H9 (cell line): ENCODE data around the gene SLC9A9. TPM values are rescaled to one million over a fixed set of nuclear protein-coding genes. Genes with fewer than 3 reads are reported as not detected.

Experiments used
- DNase-seq: peaks from one replicate; pipeline ENCODE4 v3.0.0-alpha.2; 2017
- H2AFZ ChIP-seq: one replicate; pipeline ENCODE4 v1.6.1; 2013; ENCODE audit warnings: mild to moderate bottlenecking, low read length, control low read depth, moderate library complexity
- H2AK5ac ChIP-seq: 2 replicates; pipeline ENCODE4 v1.6.1; 2013; ENCODE audit warnings: low read length, control low read depth, mixed read lengths; ENCODE audit not compliant: insufficient read length
- H2BK120ac ChIP-seq: one replicate; pipeline ENCODE4 v1.6.1; 2013; ENCODE audit warnings: low read depth, mild to moderate bottlenecking, low read length, control low read depth, inconsistent platforms; ENCODE audit not compliant: poor library complexity, severe bottlenecking
- H2BK12ac ChIP-seq: 2 replicates; pipeline ENCODE4 v1.6.1; 2013; ENCODE audit warnings: low read length, control low read depth, mixed read lengths, low read depth; ENCODE audit not compliant: insufficient read length
- H2BK15ac ChIP-seq: 2 replicates; pipeline ENCODE4 v1.6.1; 2013; ENCODE audit warnings: low read depth, low read length, control low read depth
- H2BK20ac ChIP-seq: one replicate; pipeline ENCODE4 v1.6.1; 2013; ENCODE audit warnings: low read depth, mild to moderate bottlenecking, low read length, control low read depth, inconsistent platforms; ENCODE audit not compliant: poor library complexity, severe bottlenecking
- H2BK5ac ChIP-seq: 2 replicates; pipeline ENCODE4 v1.6.1; 2013; ENCODE audit warnings: low read length, control low read depth, mixed read lengths; ENCODE audit not compliant: insufficient read length
- H3K14ac ChIP-seq: 2 replicates; pipeline ENCODE4 v1.6.1; 2013; ENCODE audit warnings: low read length, control low read depth; ENCODE audit not compliant: insufficient read depth
- H3K18ac ChIP-seq: 2 replicates; pipeline ENCODE4 v1.6.1; 2013; ENCODE audit warnings: low read depth, mild to moderate bottlenecking, mixed read lengths, low read length, control low read depth; ENCODE audit not compliant: insufficient read length
- H3K23ac ChIP-seq: 2 replicates; pipeline ENCODE4 v1.6.1; 2013; ENCODE audit warnings: low read length, control low read depth, mixed read lengths, low read depth; ENCODE audit not compliant: insufficient read length
- H3K23me2 ChIP-seq: 2 replicates; pipeline ENCODE4 v1.6.1; 2013; ENCODE audit warnings: low read depth, mild to moderate bottlenecking, mixed read lengths, low read length, control low read depth; ENCODE audit not compliant: insufficient read length, poor library complexity, severe bottlenecking
- H3K27ac ChIP-seq: 2 replicates; pipeline ENCODE4 v1.5.1; 2013; ENCODE audit warnings: low read length, control low read depth, mixed read lengths, low read depth; ENCODE audit not compliant: insufficient read length
- H3K27me3 ChIP-seq: 2 replicates; pipeline ENCODE4 v1.6.1; 2013; ENCODE audit warnings: low read length, control low read depth, inconsistent platforms; ENCODE audit not compliant: insufficient read depth
- H3K4ac ChIP-seq: 2 replicates; pipeline ENCODE4 v1.6.1; 2013; ENCODE audit warnings: low read depth, mild to moderate bottlenecking, control low read depth, inconsistent platforms, low read length, moderate library complexity
- H3K4me1 ChIP-seq: 2 replicates; pipeline ENCODE4 v1.6.1; 2013; ENCODE audit warnings: low read length, control low read depth, inconsistent platforms; ENCODE audit not compliant: insufficient read depth
- H3K4me2 ChIP-seq: 2 replicates; pipeline ENCODE4 v1.6.1; 2013; ENCODE audit warnings: low read length, control low read depth, mixed read lengths; ENCODE audit not compliant: insufficient read length, insufficient read depth
- H3K56ac ChIP-seq: 2 replicates; pipeline ENCODE4 v1.6.1; 2013; ENCODE audit warnings: low read depth, mild to moderate bottlenecking, mixed read lengths, low read length, control low read depth; ENCODE audit not compliant: insufficient read length
- H3K79me1 ChIP-seq: 2 replicates; pipeline ENCODE4 v1.6.1; 2013; ENCODE audit warnings: low read depth, mild to moderate bottlenecking, moderate library complexity, low read length, control low read depth, inconsistent platforms; ENCODE audit not compliant: insufficient read depth, poor library complexity, severe bottlenecking
- H3K79me2 ChIP-seq: 2 replicates; pipeline ENCODE4 v1.6.1; 2013; ENCODE audit warnings: low read length, control low read depth, inconsistent platforms; ENCODE audit not compliant: insufficient read depth
- H3K9ac ChIP-seq: 2 replicates; pipeline ENCODE4 v1.6.1; 2013; ENCODE audit warnings: low read length, control low read depth, mixed read lengths; ENCODE audit not compliant: insufficient read length; ENCODE audit errors: extremely low read depth
- H3K9me3 ChIP-seq: one replicate; pipeline ENCODE4 v1.6.1; 2013; ENCODE audit warnings: low read depth, low read length, inconsistent platforms; ENCODE audit not compliant: control insufficient read depth
- H3T11ph ChIP-seq: one replicate; pipeline ENCODE4 v1.6.1; 2013; ENCODE audit warnings: mild to moderate bottlenecking, low read length, control low read depth, inconsistent platforms
- H4K20me1 ChIP-seq: one replicate; pipeline ENCODE4 v1.6.1; 2013; ENCODE audit not compliant: control insufficient read depth, insufficient read length, insufficient read depth
- H4K5ac ChIP-seq: 2 replicates; pipeline ENCODE4 v1.6.1; 2013; ENCODE audit warnings: low read depth, mild to moderate bottlenecking, mixed read lengths, low read length, control low read depth; ENCODE audit not compliant: insufficient read length
- H4K8ac ChIP-seq: replicated peaks from 2 replicates; pipeline ENCODE4 v1.6.1; 2013; ENCODE audit warnings: low read length, control low read depth, mixed read lengths, low read depth; ENCODE audit not compliant: insufficient read length
- H4K91ac ChIP-seq: 2 replicates; pipeline ENCODE4 v1.6.1; 2013; ENCODE audit warnings: low read depth, mild to moderate bottlenecking, moderate library complexity, mixed read lengths, low read length, control low read depth; ENCODE audit not compliant: insufficient read length
- H3K27ac Mint-ChIP-seq, 3 experiments: 2 replicates in 2 of 3; 3 replicates in 1 of 3; pipeline ENCODE4 v1.8.0; 2020 to 2021; ENCODE audit warnings: mixed read lengths in 3 of 3, mild to moderate bottlenecking in 1 of 3, moderate library complexity in 1 of 3
- H3K27me3 Mint-ChIP-seq: 2 replicates; pipeline ENCODE4 v1.8.0; 2021; ENCODE audit warnings: low read depth, mild to moderate bottlenecking, moderate library complexity, mixed read lengths
- H3K36me3 Mint-ChIP-seq, 3 experiments: 2 replicates in 2 of 3; 3 replicates in 1 of 3; pipeline ENCODE4 v1.8.0; 2020 to 2021; ENCODE audit warnings: low read depth in 3 of 3, mixed read lengths in 3 of 3; ENCODE audit not compliant: insufficient read depth in 1 of 3
- H3K4me1 Mint-ChIP-seq, 2 experiments: 2 replicates each; pipeline ENCODE4 v1.8.0; 2020; ENCODE audit warnings: mixed read lengths in 2 of 2
- H3K4me3 Mint-ChIP-seq, 2 experiments: 2 replicates in 1 of 2; 3 replicates in 1 of 2; pipeline ENCODE4 v1.8.0; 2020 to 2021; ENCODE audit warnings: mild to moderate bottlenecking in 2 of 2, mixed read lengths in 2 of 2, moderate library complexity in 1 of 2
- H3K9me3 Mint-ChIP-seq, 2 experiments: 2 replicates in 1 of 2; 3 replicates in 1 of 2; pipeline ENCODE4 v1.8.0; 2020; ENCODE audit warnings: mild to moderate bottlenecking in 2 of 2, mixed read lengths in 2 of 2, moderate library complexity in 1 of 2
- WGBS: extraction: QIAGEN DNeasy Blood & Tissue Kit; methylation state at CpG from one replicate; pipeline ENCODE4 v1.1.7; 2013; ENCODE audit warnings: missing lambda C conversion rate, low lambda C conversion rate, mixed read lengths; ENCODE audit not compliant: insufficient read length; ENCODE audit errors: extremely low coverage; 5-methylcytosine and 5-hydroxymethylcytosine counted together
- total RNA-seq: library from RNA; stranded (reverse); gene quantifications from 2 replicates; pipeline ENCODE4 v1.2.1, GENCODE V29; 2021
- TF ChIP-seq, protein P1 (sequence below): fragments of 200-600 bp; sonication (generic); conservative IDR thresholded peaks from 3 replicates; pipeline ENCODE4 v1.8.0; 2021; ENCODE audit warnings: antibody characterized with exemption, mild to moderate bottlenecking

Gene SLC9A9
- total RNA-seq, 1 experiment from 2014 or later: 0.35 TPM

DNA sequence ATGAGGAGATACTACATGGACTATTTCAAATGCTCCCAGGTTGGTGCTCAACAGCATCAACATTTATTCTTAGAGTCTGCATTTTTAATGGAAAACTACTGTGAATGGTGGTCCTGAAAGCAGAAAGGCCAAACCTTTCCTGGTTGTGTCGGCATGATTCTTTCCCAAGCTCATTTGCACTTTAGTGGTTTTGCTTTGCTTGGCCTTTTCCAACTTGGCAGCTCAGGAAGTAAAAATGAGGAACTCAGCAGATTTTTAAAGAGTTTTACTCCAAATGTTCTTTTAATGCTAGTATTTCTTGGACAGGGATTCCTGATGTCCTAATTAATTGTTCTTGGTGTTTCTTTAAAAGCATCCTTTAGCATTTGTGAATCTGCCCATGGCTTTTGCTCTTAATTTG, 197.4 kb downstream of the SLC9A9 start:
- no peaks in the 10 kb centered on the region for H3K9me3 Mint-ChIP-seq
- no peak overlapping the region for H3K4ac ChIP-seq
- peaks cover 3% of the 10 kb centered on the region; the same call in 1 of the 2 replicates for H3K4me1 ChIP-seq
- no peak overlapping the region for H4K5ac ChIP-seq
- H3K27ac Mint-ChIP-seq: no peak overlapping the region
- H4K91ac ChIP-seq: no peak overlapping the region
- H4K8ac ChIP-seq: no peak overlapping the region
- no peaks in the 10 kb centered on the region for H4K20me1 ChIP-seq
- H2BK5ac ChIP-seq: no peak overlapping the region
- no peak overlapping the region for H2BK12ac ChIP-seq
- H3K79me2 ChIP-seq: no peaks in the 10 kb centered on the region
- H3K27me3 ChIP-seq: no peaks in the 10 kb centered on the region
- no peak overlapping the region for H2AK5ac ChIP-seq
- no peak overlapping the region for H2BK120ac ChIP-seq
- H3K18ac ChIP-seq: no peak overlapping the region
- H2AFZ ChIP-seq: no peak overlapping the region
- H3K23ac ChIP-seq: no peak overlapping the region
- H2BK20ac ChIP-seq: no peak overlapping the region
- H3K79me1 ChIP-seq: no peaks in the 10 kb centered on the region
- WGBS: no CpG with 5 or more reads among the region's 1 CpG
- peaks cover 3 to 7% of the 10 kb centered on the region in 2 experiments for H3K4me1 Mint-ChIP-seq
- H3K4me3 Mint-ChIP-seq: no peak overlapping the region
- H3K23me2 ChIP-seq: no peaks in the 10 kb centered on the region
- no peaks in the 10 kb centered on the region for H3K36me3 Mint-ChIP-seq
- H2BK15ac ChIP-seq: no peak overlapping the region
- H3K27ac ChIP-seq: no peak overlapping the region
- no peak overlapping the region for H3K9ac ChIP-seq
- no peak overlapping the region for H3K56ac ChIP-seq
- no peak for DNase-seq
- TF ChIP-seq, protein P1, sequence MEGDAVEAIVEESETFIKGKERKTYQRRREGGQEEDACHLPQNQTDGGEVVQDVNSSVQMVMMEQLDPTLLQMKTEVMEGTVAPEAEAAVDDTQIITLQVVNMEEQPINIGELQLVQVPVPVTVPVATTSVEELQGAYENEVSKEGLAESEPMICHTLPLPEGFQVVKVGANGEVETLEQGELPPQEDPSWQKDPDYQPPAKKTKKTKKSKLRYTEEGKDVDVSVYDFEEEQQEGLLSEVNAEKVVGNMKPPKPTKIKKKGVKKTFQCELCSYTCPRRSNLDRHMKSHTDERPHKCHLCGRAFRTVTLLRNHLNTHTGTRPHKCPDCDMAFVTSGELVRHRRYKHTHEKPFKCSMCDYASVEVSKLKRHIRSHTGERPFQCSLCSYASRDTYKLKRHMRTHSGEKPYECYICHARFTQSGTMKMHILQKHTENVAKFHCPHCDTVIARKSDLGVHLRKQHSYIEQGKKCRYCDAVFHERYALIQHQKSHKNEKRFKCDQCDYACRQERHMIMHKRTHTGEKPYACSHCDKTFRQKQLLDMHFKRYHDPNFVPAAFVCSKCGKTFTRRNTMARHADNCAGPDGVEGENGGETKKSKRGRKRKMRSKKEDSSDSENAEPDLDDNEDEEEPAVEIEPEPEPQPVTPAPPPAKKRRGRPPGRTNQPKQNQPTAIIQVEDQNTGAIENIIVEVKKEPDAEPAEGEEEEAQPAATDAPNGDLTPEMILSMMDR: no peak
- no peaks in the 10 kb centered on the region for H3K9me3 ChIP-seq
- H3K27me3 Mint-ChIP-seq: no peaks in the 10 kb centered on the region
- no peak overlapping the region for H3K14ac ChIP-seq
- H3T11ph ChIP-seq: no peak overlapping the region
- no peak overlapping the region for H3K4me2 ChIP-seq
